Lung (tissue), 12 donors: Measurements from ENCODE around the gene SHCBP1L. TPM values are rescaled to one million over a fixed set of nuclear protein-coding genes. Genes with fewer than 3 reads are reported as not detected.

Experiments used
- ATAC-seq: fragments of 200-7000 bp; cut with Tn5 transposase; one replicate; pipeline ENCODE4 v1.9.1; 2020; ENCODE audit warnings: moderate number of reproducible peaks; ENCODE audit not compliant: insufficient read depth, low FRiP score
- DNase-seq, 3 donors: peaks; one replicate each; pipeline ENCODE4 v3.0.0-alpha.2; 2013 to 2017
- H3K27ac ChIP-seq, 2 donors: one replicate each; pipeline ENCODE4 v1.5.1; 2013; ENCODE audit warnings: mild to moderate bottlenecking in 2 of 2, moderate library complexity in 2 of 2, control low read depth in 1 of 2, inconsistent platforms in 1 of 2, low read depth in 1 of 2, low read length in 1 of 2
- H3K27me3 ChIP-seq, 3 donors: one replicate each; pipeline ENCODE4 v1.5.1; 2013; ENCODE audit warnings: low read length in 2 of 3; ENCODE audit not compliant: control insufficient read depth in 3 of 3, insufficient read depth in 3 of 3
- H3K36me3 ChIP-seq, 4 donors: one replicate each; pipeline ENCODE4 v1.5.1; 2013; ENCODE audit warnings: low read length in 4 of 4, mild to moderate bottlenecking in 1 of 4, moderate library complexity in 1 of 4; ENCODE audit not compliant: control insufficient read depth in 4 of 4, insufficient read depth in 4 of 4
- H3K4me1 ChIP-seq, 5 donors: one replicate each; pipeline ENCODE4 v1.5.1; 2013; ENCODE audit warnings: low read length in 5 of 5, mild to moderate bottlenecking in 2 of 5, moderate library complexity in 1 of 5; ENCODE audit not compliant: control insufficient read depth in 5 of 5, insufficient read depth in 5 of 5
- H3K4me3 ChIP-seq: one replicate; pipeline ENCODE4 v1.5.1; 2013; ENCODE audit warnings: mild to moderate bottlenecking, control low read depth, moderate library complexity
- H3K9ac ChIP-seq, 2 donors: one replicate each; pipeline ENCODE4 v1.5.1; 2013; ENCODE audit warnings: low read length in 2 of 2, control low read depth in 1 of 2; ENCODE audit not compliant: insufficient read depth in 1 of 2
- H3K9me3 ChIP-seq, 4 donors: one replicate each; pipeline ENCODE4 v1.5.1; 2013; ENCODE audit warnings: low read length in 3 of 4, mild to moderate bottlenecking in 1 of 4, moderate library complexity in 1 of 4; ENCODE audit not compliant: control insufficient read depth in 4 of 4, insufficient read depth in 3 of 4
- WGBS, 2 donors: extraction: QIAGEN DNeasy Blood & Tissue Kit; methylation state at CpG; one replicate each; pipeline ENCODE4 v1.1.7; 2013; 5-methylcytosine and 5-hydroxymethylcytosine counted together
- polyA plus RNA-seq, 2 donors: library from polyadenylated mRNA; stranded (reverse); fragments of 200-250 nt; gene quantifications; one replicate each; pipeline ENCODE4 v1.2.1, GENCODE V29; 2013
- total RNA-seq, 2 donors: library from RNA; depleted of rRNA in 1 of 2; stranded (reverse); fragments of >200 nt in 1 of 2; gene quantifications; one replicate each; pipeline ENCODE4 v1.2.1, GENCODE V29; 2014 to 2021
- TF ChIP-seq, protein P1 (sequence below): IDR thresholded peaks from 2 replicates; pipeline ENCODE4 v1.5.1; 2012; ENCODE audit warnings: mild to moderate bottlenecking; ENCODE audit errors: control extremely low read depth, extremely low read depth
- donor health status: control.
- donor health status: control.
- donor health status: Bipolar disorder and iron deficiency.
- donor health status: healthy.
- donor health status: DM: yes; HTN: yes; CAD: no.

Gene SHCBP1L
- total and polyA plus RNA-seq, 4 donors = not detected

DNA sequence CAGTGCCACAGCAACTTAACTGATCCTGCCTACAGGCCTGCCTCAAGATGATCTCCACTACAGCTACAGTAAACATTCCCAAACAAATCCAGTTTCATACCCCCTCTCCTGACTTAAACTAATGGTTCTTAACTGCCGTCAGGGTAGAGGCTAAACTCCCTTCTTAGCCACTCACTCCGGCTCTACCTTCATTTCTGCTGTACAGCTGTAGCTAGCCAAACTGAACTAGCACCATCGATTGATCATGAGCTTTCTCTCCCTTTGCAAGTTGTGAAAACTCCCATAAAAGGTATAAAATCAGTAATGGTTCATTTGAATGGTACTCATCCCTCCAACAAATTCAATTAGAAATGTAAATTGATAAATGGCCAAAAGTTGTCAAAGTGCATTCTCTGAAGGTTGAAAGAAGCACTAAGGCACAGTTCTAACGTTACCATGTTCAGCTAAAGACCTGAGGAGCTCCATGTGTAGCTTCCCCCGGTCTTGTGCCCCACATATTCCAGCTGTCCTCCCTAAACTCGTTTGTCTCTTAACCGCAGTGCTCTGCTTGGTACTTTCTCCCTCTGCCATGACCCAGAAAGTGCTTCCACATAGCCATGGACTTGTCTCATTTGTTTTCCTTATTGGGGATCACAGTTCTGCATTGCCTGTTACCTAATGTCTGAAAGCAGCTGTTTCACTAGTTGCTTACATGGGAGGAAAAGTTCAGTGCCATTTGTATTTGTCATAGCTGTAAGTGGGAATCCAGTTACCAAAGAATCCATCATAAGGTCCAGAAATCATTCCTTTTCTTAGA is 64.0 kb downstream of the SHCBP1L start:
- H3K36me3 ChIP-seq = peaks cover 17 to 34% (median 29%) of the 10 kb centered on the region in 4 donors

DNA sequence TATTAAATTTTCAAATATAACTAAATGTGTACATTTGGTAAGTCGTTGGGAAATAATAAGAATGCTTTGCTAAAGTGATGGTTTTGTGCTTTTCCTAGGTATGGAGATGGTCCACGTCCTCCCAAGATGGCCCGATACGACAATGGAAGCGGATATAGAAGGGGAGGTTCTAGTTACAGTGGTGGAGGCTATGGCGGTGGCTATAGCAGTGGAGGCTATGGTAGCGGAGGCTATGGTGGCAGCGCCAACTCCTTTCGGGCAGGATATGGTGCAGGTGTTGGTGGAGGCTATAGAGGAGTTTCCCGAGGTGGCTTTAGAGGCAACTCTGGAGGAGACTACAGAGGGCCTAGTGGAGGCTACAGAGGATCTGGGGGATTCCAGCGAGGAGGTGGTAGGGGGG is 66.0 kb downstream of the SHCBP1L start:
- no peak for ATAC-seq
- 98% methylated on average over 11 of the region's 11 CpGs for WGBS, 2 donors
- Histone ChIP-seq H3K4me3 (no peak overlapping the region), H3K9me3 (no peaks in the 10 kb centered on the region), H3K27ac (no peak overlapping the region), H3K36me3 (peaks cover 22 to 48% (median 41%) of the 10 kb centered on the region in 4 donors), H3K4me1 (no peaks in the 10 kb centered on the region), H3K9ac (no peak overlapping the region), H3K27me3 (no peaks in the 10 kb centered on the region)
- DNase-seq = no peak
- TF ChIP-seq, protein P1, sequence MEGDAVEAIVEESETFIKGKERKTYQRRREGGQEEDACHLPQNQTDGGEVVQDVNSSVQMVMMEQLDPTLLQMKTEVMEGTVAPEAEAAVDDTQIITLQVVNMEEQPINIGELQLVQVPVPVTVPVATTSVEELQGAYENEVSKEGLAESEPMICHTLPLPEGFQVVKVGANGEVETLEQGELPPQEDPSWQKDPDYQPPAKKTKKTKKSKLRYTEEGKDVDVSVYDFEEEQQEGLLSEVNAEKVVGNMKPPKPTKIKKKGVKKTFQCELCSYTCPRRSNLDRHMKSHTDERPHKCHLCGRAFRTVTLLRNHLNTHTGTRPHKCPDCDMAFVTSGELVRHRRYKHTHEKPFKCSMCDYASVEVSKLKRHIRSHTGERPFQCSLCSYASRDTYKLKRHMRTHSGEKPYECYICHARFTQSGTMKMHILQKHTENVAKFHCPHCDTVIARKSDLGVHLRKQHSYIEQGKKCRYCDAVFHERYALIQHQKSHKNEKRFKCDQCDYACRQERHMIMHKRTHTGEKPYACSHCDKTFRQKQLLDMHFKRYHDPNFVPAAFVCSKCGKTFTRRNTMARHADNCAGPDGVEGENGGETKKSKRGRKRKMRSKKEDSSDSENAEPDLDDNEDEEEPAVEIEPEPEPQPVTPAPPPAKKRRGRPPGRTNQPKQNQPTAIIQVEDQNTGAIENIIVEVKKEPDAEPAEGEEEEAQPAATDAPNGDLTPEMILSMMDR = no peak

More for the DNA sequence above, 64.0 kb downstream of the SHCBP1L start:
- Histone ChIP-seq H3K4me1 (no peaks in the 10 kb centered on the region), H3K27me3 (no peaks in the 10 kb centered on the region), H3K9me3 (no peaks in the 10 kb centered on the region), H3K4me3 (no peak overlapping the region), H3K9ac (no peak overlapping the region), H3K27ac (no peak overlapping the region)
- ATAC-seq = no peak
- TF ChIP-seq, protein P1 = no peak
- WGBS, 2 donors = 84% methylated on average over 7 of the region's 7 CpGs
- peak in 2 of 3 donors; percentile 10 to 15 for DNase-seq

DNA sequence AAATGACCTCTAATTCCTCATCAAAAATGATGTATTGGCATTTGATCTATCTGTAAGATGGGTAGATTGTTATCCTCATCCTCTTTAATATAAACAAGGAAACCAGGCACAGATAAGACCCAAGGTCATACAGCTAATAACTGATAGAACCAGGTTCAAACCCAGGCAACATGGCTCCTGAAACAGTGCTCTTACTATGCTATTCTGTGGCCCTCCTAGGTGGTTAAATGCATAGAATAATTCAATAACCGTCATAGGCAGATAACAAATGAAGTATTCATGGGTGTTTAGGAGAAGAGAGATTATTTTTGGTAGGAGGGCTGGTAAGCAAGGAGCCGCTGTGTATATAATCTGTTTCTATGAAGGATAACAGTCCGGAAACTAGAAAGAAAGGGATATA is 67.4 kb downstream of the SHCBP1L start:
- Histone ChIP-seq H3K9me3 (no peaks in the 10 kb centered on the region), H3K36me3 (peaks cover 25 to 56% (median 49%) of the 10 kb centered on the region in 4 donors)

More for the DNA sequence above, 67.4 kb downstream of the SHCBP1L start:
- Histone ChIP-seq H3K4me3 (no peak overlapping the region), H3K27me3 (no peaks in the 10 kb centered on the region), H3K9ac (no peak overlapping the region), H3K4me1 (no peaks in the 10 kb centered on the region), H3K27ac (no peak overlapping the region)
- DNase-seq (no peak), ATAC-seq (no peak)
- 98% methylated on average over 3 of the region's 3 CpGs for WGBS, 2 donors
- TF ChIP-seq, protein P1 = no peak
